HG02642 (cell line): ENCODE results near the gene FAM120AOS.

Experiments
- ATAC-seq: cut with Tn5 transposase; IDR thresholded peaks from one replicate; pipeline ENCODE4 v1.9.1; 2021; ENCODE audit warnings: mild to moderate bottlenecking; ENCODE audit not compliant: unreplicated experiment, poor library complexity

Gene FAM120AOS

DNA sequence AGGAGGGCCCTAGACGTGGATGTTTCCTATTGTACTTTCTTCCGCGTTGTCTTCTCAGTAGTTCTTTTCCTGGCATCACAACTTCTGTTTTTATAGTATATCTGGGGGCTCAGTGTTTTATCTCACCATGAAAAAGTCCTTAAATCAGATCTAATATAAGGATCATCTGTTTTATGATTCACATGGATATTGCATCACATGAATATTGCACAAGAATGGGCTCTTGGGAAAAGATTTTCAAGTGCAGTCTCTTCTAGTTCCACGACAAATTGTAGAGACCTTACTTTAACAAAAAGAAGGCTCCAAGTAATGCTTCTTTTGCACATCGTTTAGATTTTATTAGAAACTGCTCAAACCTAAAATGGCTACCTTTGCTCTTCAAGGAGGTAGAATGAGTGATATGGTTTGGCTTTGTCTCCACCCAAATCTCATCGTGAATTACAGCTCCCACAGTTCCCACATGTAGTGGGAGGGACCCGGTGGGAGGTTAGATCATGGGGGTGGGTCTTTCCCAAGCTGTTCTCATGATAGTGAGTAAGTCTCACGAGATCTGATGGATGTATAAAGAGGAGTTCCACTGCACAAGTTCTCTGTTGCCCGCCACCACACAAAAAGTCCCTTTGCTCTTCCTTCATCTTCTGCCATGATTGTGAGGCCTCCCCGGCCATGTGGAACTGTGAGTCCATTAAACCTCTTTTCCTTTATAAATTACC lies 55.6 kb downstream of the FAM120AOS start:
- ATAC-seq = no peak
